Loucy (cell line): ENCODE data around the gene MLLT10.

Experiments used
- H2AFZ ChIP-seq: fragments of 200-600 bp; sonication (generic); 2 replicates; pipeline ENCODE4 v1.6.0; 2016; ENCODE audit warnings: antibody characterized with exemption, mild to moderate bottlenecking, low read length, moderate library complexity
- H3F3A ChIP-seq: fragments of 200-600 bp; 2 replicates; pipeline ENCODE4 v1.6.0; 2016; ENCODE audit warnings: antibody characterized with exemption, low read depth, mild to moderate bottlenecking
- H3K27me3 ChIP-seq: fragments of 200-600 bp; sonication (generic); 2 replicates; pipeline ENCODE4 v1.6.1; 2014; ENCODE audit warnings: low read length, mild to moderate bottlenecking; ENCODE audit not compliant: insufficient read depth, poor library complexity, severe bottlenecking
- H3K36me3 ChIP-seq: fragments of 200-600 bp; sonication (generic); 2 replicates; pipeline ENCODE4 v1.6.1; 2016; ENCODE audit warnings: low read length; ENCODE audit not compliant: insufficient read depth
- H3K4me1 ChIP-seq: fragments of 200-600 bp; sonication (generic); 2 replicates; pipeline ENCODE4 v1.5.1; 2014; ENCODE audit warnings: low read length, mild to moderate bottlenecking; ENCODE audit not compliant: insufficient read depth, poor library complexity, severe bottlenecking
- H3K4me2 ChIP-seq: fragments of 200-600 bp; sonication (generic); 2 replicates; pipeline ENCODE4 v1.6.0; 2014; ENCODE audit warnings: antibody characterized with exemption, low read length, low read depth, mild to moderate bottlenecking; ENCODE audit not compliant: poor library complexity, severe bottlenecking
- H3K4me3 ChIP-seq: fragments of 200-600 bp; sonication (generic); 2 replicates; pipeline ENCODE4 v1.5.1; 2014; ENCODE audit warnings: low read length, mild to moderate bottlenecking, mixed read lengths; ENCODE audit not compliant: poor library complexity, severe bottlenecking
- H3K79me2 ChIP-seq: fragments of 200-600 bp; sonication (generic); 2 replicates; pipeline ENCODE4 v1.6.1; 2014; ENCODE audit warnings: low read length; ENCODE audit not compliant: insufficient read depth
- H3K9ac ChIP-seq: fragments of 200-600 bp; sonication (generic); 2 replicates; pipeline ENCODE4 v1.6.0; 2014; ENCODE audit warnings: mild to moderate bottlenecking, low read depth, low read length, moderate library complexity; ENCODE audit not compliant: poor library complexity, severe bottlenecking
- H3K9me2 ChIP-seq: fragments of 200-600 bp; sonication (generic); replicated peaks from 2 replicates; pipeline ENCODE4 v1.6.1; 2016; ENCODE audit warnings: low read depth, low read length, mixed read lengths
- H3K9me3 ChIP-seq: fragments of 200-600 bp; sonication (generic); 2 replicates; pipeline ENCODE4 v1.6.1; 2014; ENCODE audit warnings: mild to moderate bottlenecking, antibody characterized with exemption, low read length, low read depth; ENCODE audit not compliant: insufficient read depth
- H4K20me1 ChIP-seq: fragments of 200-600 bp; sonication (generic); 2 replicates; pipeline ENCODE4 v1.6.0; 2014; ENCODE audit warnings: antibody characterized with exemption, low read length, mild to moderate bottlenecking; ENCODE audit not compliant: insufficient read depth, poor library complexity, severe bottlenecking
- EZH2phosphoT487 ChIP-seq: fragments of 200-600 bp; IDR thresholded peaks from 2 replicates; pipeline ENCODE4 v1.6.1; 2018; ENCODE audit warnings: antibody characterized with exemption, mild to moderate bottlenecking, moderate library complexity, borderline replicate concordance
- TF ChIP-seq, protein P1 (sequence below): fragments of 200-600 bp; sonication (generic); conservative IDR thresholded peaks from 2 replicates; pipeline ENCODE4 v1.5.1; 2014; ENCODE audit warnings: mild to moderate bottlenecking, antibody characterized with exemption, low read length

The MLLT10 gene

DNA sequence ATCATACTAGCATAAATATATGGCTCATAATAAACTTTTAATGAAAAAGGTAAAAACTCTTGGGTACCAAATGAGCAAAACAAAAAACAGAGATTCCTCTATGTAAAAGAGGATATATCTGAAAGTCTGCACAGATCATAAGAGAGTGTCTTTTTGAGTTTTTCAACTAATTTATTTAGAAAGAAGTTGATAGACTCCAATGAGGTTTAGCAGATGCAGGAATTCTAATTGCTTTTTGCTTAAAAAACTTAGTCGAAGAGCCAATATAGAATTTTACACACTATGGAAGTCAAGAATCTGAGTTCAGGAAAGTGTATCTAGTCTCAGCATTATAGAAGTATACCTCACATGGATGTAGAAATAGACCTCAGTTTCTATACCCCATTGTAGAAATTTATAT is 3.4 kb upstream of the MLLT10 start:
- H3K9me3 ChIP-seq = no peaks in the 10 kb centered on the region
- H3K36me3 ChIP-seq = no peaks in the 10 kb centered on the region
- H3K27me3 ChIP-seq = no peaks in the 10 kb centered on the region
- peak overlapping the region; percentile 28 for H3K4me2 ChIP-seq
- no peak overlapping the region for H3K9ac ChIP-seq
- H3F3A ChIP-seq = peaks cover 13% of the 10 kb centered on the region; the same call in 1 of the 2 replicates
- H3K79me2 ChIP-seq = peaks cover 36% of the 10 kb centered on the region
- no peak overlapping the region for H3K4me3 ChIP-seq
- no peaks in the 10 kb centered on the region for H3K9me2 ChIP-seq
- no peak overlapping the region; the same call in 1 of the 2 replicates for H2AFZ ChIP-seq
- H4K20me1 ChIP-seq = peaks cover 5% of the 10 kb centered on the region
- H3K4me1 ChIP-seq = peaks cover 43% of the 10 kb centered on the region
- TF ChIP-seq, protein P1, sequence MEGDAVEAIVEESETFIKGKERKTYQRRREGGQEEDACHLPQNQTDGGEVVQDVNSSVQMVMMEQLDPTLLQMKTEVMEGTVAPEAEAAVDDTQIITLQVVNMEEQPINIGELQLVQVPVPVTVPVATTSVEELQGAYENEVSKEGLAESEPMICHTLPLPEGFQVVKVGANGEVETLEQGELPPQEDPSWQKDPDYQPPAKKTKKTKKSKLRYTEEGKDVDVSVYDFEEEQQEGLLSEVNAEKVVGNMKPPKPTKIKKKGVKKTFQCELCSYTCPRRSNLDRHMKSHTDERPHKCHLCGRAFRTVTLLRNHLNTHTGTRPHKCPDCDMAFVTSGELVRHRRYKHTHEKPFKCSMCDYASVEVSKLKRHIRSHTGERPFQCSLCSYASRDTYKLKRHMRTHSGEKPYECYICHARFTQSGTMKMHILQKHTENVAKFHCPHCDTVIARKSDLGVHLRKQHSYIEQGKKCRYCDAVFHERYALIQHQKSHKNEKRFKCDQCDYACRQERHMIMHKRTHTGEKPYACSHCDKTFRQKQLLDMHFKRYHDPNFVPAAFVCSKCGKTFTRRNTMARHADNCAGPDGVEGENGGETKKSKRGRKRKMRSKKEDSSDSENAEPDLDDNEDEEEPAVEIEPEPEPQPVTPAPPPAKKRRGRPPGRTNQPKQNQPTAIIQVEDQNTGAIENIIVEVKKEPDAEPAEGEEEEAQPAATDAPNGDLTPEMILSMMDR = no peak
- TF ChIP-seq EZH2phosphoT487 = no peak

DNA sequence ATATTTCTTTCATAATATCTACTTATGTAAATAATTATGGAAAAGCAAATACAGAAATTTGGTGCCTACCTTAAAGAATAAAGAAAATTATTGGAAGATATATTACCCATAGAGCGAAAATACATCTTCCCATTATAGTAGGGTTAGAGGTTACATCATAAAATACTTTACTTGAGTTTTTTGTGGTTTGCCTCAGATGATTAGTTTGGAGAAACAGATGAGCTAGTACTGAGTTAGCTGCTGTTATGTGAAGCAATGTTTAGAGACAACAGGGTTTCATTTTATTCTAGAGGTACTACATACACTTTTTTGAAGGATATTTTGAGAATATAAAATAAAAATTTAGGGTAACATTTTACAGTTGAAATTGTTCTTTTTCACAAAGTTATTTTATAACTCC is 2.9 kb upstream of the MLLT10 start:
- Histone ChIP-seq H3K4me2 (peak overlapping the region; percentile 28), H3K4me1 (peaks cover 46% of the 10 kb centered on the region), H3K79me2 (peaks cover 41% of the 10 kb centered on the region), H3K36me3 (no peaks in the 10 kb centered on the region), H3K4me3 (peak overlapping the region; percentile 17), H3F3A (peaks cover 13% of the 10 kb centered on the region; the same call in 1 of the 2 replicates), H3K9ac (no peak overlapping the region), H3K9me3 (no peaks in the 10 kb centered on the region), H3K27me3 (no peaks in the 10 kb centered on the region), H2AFZ (no peak overlapping the region), H3K9me2 (no peaks in the 10 kb centered on the region), H4K20me1 (peaks cover 8% of the 10 kb centered on the region)
- TF ChIP-seq, protein P1 = no peak
- no peak for TF ChIP-seq EZH2phosphoT487

DNA sequence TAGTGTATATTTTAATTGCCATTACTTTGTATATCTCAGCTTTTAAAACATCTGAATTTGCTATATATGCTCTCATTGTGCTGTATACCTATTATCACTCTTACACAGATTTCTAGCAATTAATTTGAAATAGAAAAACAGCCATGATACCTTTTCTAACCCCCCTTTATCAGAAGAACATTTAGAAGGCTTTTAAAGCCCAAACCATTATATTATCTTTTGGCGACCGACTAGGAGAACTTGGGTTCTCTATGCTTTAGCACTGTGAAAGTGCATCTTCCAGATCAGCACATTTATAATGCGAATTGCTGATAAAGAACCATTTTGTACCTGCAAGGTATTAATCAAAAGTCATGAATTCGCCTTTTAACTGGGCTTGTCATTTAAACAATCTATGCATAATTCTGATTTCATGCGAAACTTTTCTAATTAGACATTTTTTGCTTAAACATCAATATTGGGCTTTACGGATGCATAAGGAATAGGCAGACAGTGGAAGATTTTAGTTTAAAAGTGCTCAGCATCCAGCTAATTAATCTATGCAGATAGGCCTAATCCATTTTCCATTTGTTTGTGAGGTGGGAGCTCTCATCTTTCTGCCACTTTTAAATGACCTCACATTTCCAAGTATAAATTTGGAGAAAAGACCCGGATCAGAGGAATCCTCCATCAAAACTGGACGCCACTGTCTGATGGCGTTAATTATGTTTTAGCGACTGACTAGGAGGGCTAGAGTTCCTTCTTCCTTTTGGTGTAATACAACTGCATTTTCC is 1.2 kb upstream of the MLLT10 start:
- no peaks in the 10 kb centered on the region for H3K36me3 ChIP-seq
- H4K20me1 ChIP-seq = peaks cover 19% of the 10 kb centered on the region
- H3K4me1 ChIP-seq = peaks cover 51% of the 10 kb centered on the region
- peak overlapping the region; percentile 85 for H3K4me3 ChIP-seq
- peaks cover 13% of the 10 kb centered on the region; the same call in 1 of the 2 replicates for H3F3A ChIP-seq
- no peaks in the 10 kb centered on the region for H3K27me3 ChIP-seq
- peaks cover 52% of the 10 kb centered on the region for H3K79me2 ChIP-seq
- H2AFZ ChIP-seq = peak overlapping the region; percentile 49
- no peaks in the 10 kb centered on the region for H3K9me2 ChIP-seq
- H3K9me3 ChIP-seq = no peaks in the 10 kb centered on the region
- no peak for TF ChIP-seq EZH2phosphoT487
- TF ChIP-seq, protein P1 = no peak
- H3K4me2 ChIP-seq = peak overlapping the region; percentile 95
- H3K9ac ChIP-seq = peak overlapping the region; percentile 96
